ENCODE data around the gene APOBEC3B. TPM values are rescaled to one million over a fixed set of nuclear protein-coding genes. Genes with fewer than 3 reads are reported as not detected.

APOBEC3B gene
- not detected for total RNA-seq

- H3K27ac ChIP-seq: peak within 1 kb of the TSS in 2 of 4 donors; percentile 73 to 78
- peak; percentile 98 for ATAC-seq
- H3K27me3 ChIP-seq: no peaks in the 10 kb centered on the region
- H3K9me3 ChIP-seq: no peaks in the 10 kb centered on the region
- peak within 1 kb of the TSS; percentile 35 to 54 for H3K4me3 ChIP-seq
- TF ChIP-seq EP300 (IDR thresholded peaks at IDR 0.05): no peak
- peak; percentile 45 for TF ChIP-seq POLR2AphosphoS5 (IDR thresholded peaks at IDR 0.05)
- no peaks in the 10 kb centered on the region for H3K36me3 ChIP-seq
- 0% methylated on average over 2 to 6 of the region's 16 CpGs for WGBS, 2 donors (ENCODE audit: low coverage in 1 of 2)
- H3K4me1 ChIP-seq: peaks cover 0 to 24% (median 10%) of the 10 kb centered on the region in 3 donors
Measured at GRCh38 chr22:38981992-38982927, at the start of gene APOBEC3B. Gene APOBEC3B (plus strand): TSS chr22:38982347. CDS start chr22:38982454, 107 bp downstream.

- H3K27ac ChIP-seq: no peak overlapping the region
- no peak overlapping the region for H3K4me3 ChIP-seq
- TF ChIP-seq CTCF (IDR thresholded peaks at IDR 0.05): no peak
- TF ChIP-seq EP300 (IDR thresholded peaks at IDR 0.05): no peak
- no peak for TF ChIP-seq POLR2AphosphoS5 (IDR thresholded peaks at IDR 0.05)
- no peak for TF ChIP-seq POLR2A (IDR thresholded peaks at IDR 0.05)
- ATAC-seq: no peak
- H3K4me1 ChIP-seq: peaks cover 0 to 6% (median 0%) of the 10 kb centered on the region in 3 donors
- H3K36me3 ChIP-seq: no peaks in the 10 kb centered on the region
- 63 to 67% methylated on average over 1 to 3 of the region's 8 CpGs for WGBS, 2 donors (ENCODE audit: low coverage in 1 of 2)
- H3K9me3 ChIP-seq: no peaks in the 10 kb centered on the region
- H3K27me3 ChIP-seq: no peaks in the 10 kb centered on the region
Measured at GRCh38 chr22:38935023-38935422, 47.1 kb upstream of the APOBEC3B start.

GRCh38 chr22:38935616-38936015 lies 46.5 kb upstream of the APOBEC3B start:
- Histone ChIP-seq H3K9me3 (no peaks in the 10 kb centered on the region), H3K4me3 (no peak overlapping the region), H3K4me1 (peaks cover 0 to 6% (median 0%) of the 10 kb centered on the region in 3 donors), H3K27me3 (no peaks in the 10 kb centered on the region), H3K36me3 (no peaks in the 10 kb centered on the region), H3K27ac (no peak overlapping the region)
- 88 to 90% methylated on average over 5 to 11 of the region's 13 CpGs for WGBS, 2 donors (ENCODE audit: low coverage in 1 of 2)
- ATAC-seq: no peak
- TF ChIP-seq EP300 (IDR thresholded peaks at IDR 0.05) (no peak), POLR2AphosphoS5 (IDR thresholded peaks at IDR 0.05) (no peak), POLR2A (IDR thresholded peaks at IDR 0.05) (no peak), CTCF (IDR thresholded peaks at IDR 0.05) (no peak)

- H3K4me3 ChIP-seq: no peak overlapping the region
- no peak for TF ChIP-seq POLR2AphosphoS5 (IDR thresholded peaks at IDR 0.05)
- no peak for TF ChIP-seq POLR2A (IDR thresholded peaks at IDR 0.05)
- TF ChIP-seq EP300 (IDR thresholded peaks at IDR 0.05): no peak
- no peak for TF ChIP-seq CTCF (IDR thresholded peaks at IDR 0.05)
- 50 to 67% methylated on average over 2 to 10 of the region's 17 CpGs for WGBS, 2 donors (ENCODE audit: low coverage in 1 of 2)
- no peaks in the 10 kb centered on the region for H3K27me3 ChIP-seq
- H3K27ac ChIP-seq: no peak overlapping the region
- ATAC-seq: no peak
- no peaks in the 10 kb centered on the region for H3K9me3 ChIP-seq
- H3K36me3 ChIP-seq: no peaks in the 10 kb centered on the region
- H3K4me1 ChIP-seq: peaks cover 0 to 6% (median 0%) of the 10 kb centered on the region in 3 donors
Measured at GRCh38 chr22:38936562-38936961, 45.6 kb upstream of the APOBEC3B start.

- no peaks in the 10 kb centered on the region for H3K27me3 ChIP-seq
- WGBS, 2 donors (ENCODE audit: low coverage in 1 of 2): no CpG with 5 or more reads among the region's 4 CpGs
- peaks cover 0 to 6% (median 0%) of the 10 kb centered on the region in 3 donors for H3K4me1 ChIP-seq
- no peak overlapping the region for H3K4me3 ChIP-seq
- H3K9me3 ChIP-seq: no peaks in the 10 kb centered on the region
- no peaks in the 10 kb centered on the region for H3K36me3 ChIP-seq
- H3K27ac ChIP-seq: no peak overlapping the region
- ATAC-seq: no peak
- TF ChIP-seq CTCF (IDR thresholded peaks at IDR 0.05) (no peak), EP300 (IDR thresholded peaks at IDR 0.05) (no peak), POLR2AphosphoS5 (IDR thresholded peaks at IDR 0.05) (no peak), POLR2A (IDR thresholded peaks at IDR 0.05) (no peak)
Measured at GRCh38 chr22:38937036-38937435, 45.1 kb upstream of the APOBEC3B start.
